SH-SY5Y (cell line): ENCODE measurements around the gene PROSER3.

ENCODE experiments used
- GATA2 ChIP-seq: IDR thresholded peaks from 2 replicates; pipeline ENCODE4 v1.6.1; 2011; ENCODE audit warnings: mild to moderate bottlenecking, low read depth, low read length
- GATA3 ChIP-seq: IDR thresholded peaks from 2 replicates; pipeline ENCODE4 v1.6.1; 2011; ENCODE audit warnings: low read depth, mild to moderate bottlenecking, low read length, moderate library complexity

Gene PROSER3

GRCh38 chr19:35757749-35758608 lies at the start of gene PROSER3:
Gene PROSER3, plus strand, starts transcription at chr19:35758176. Its CDS starts 40 bp downstream, at chr19:35758216.
- TF ChIP-seq GATA3, result no peak
- TF ChIP-seq GATA2, result no peak

- no peak for TF ChIP-seq GATA2
- no peak for TF ChIP-seq GATA3
These were observed 49.6 kb upstream of the PROSER3 start for GRCh38 chr19:35708391-35708790.

GRCh38 chr19:35710784-35711723 lies 46.9 kb upstream of the PROSER3 start:
- TF ChIP-seq GATA2 (no peak), GATA3 (no peak)

GRCh38 chr19:35712567-35713505 lies 45.1 kb upstream of the PROSER3 start:
- TF ChIP-seq GATA3, result no peak
- no peak for TF ChIP-seq GATA2

GRCh38 chr19:35713506-35713850 lies 44.5 kb upstream of the PROSER3 start:
- TF ChIP-seq GATA3 (no peak), GATA2 (no peak)

GRCh38 chr19:35713904-35714495 lies 44.0 kb upstream of the PROSER3 start:
- TF ChIP-seq GATA2 (no peak), GATA3 (no peak)

- TF ChIP-seq GATA2, result no peak
- no peak for TF ChIP-seq GATA3
These were observed 43.2 kb upstream of the PROSER3 start for GRCh38 chr19:35714601-35715354.

GRCh38 chr19:35715355-35715809 lies 42.6 kb upstream of the PROSER3 start:
- TF ChIP-seq GATA2, result no peak
- TF ChIP-seq GATA3, result no peak

- TF ChIP-seq GATA3, result no peak
- no peak for TF ChIP-seq GATA2
These were observed 41.8 kb upstream of the PROSER3 start for GRCh38 chr19:35715981-35716800.

- TF ChIP-seq GATA3 (no peak), GATA2 (0 out of 2 replicates have a peak, but pooled peaks have one; percentile 15)
These were observed 40.9 kb upstream of the PROSER3 start for GRCh38 chr19:35716801-35717664.
